CD4-positive, alpha-beta T cell treated with Interleukin-2 at 100 ng/mL for 4 hours (primary cell): Measurements from ENCODE around the gene LRIG1.

Experiments
- DNase-seq: peaks from one replicate; pipeline ENCODE4 v3.0.0-alpha.2; 2020; ENCODE audit warnings: low spot score

Gene LRIG1

GRCh38 chr3:66489115-66489514, 11.7 kb downstream of the LRIG1 start:
- no peak for DNase-seq

- DNase-seq = no peak
Observed at GRCh38 chr3:66488492-66488891, 12.3 kb downstream of the LRIG1 start.

GRCh38 chr3:66487465-66487864, 13.4 kb downstream of the LRIG1 start:
- DNase-seq = no peak

- no peak for DNase-seq
Observed at GRCh38 chr3:66486646-66487045, 14.2 kb downstream of the LRIG1 start.

- no peak for DNase-seq
Observed at GRCh38 chr3:66486202-66486601, 14.6 kb downstream of the LRIG1 start.

GRCh38 chr3:66485291-66485968, 15.4 kb downstream of the LRIG1 start:
- DNase-seq = no peak

GRCh38 chr3:66484106-66484844, 16.5 kb downstream of the LRIG1 start:
- no peak for DNase-seq

GRCh38 chr3:66483409-66483906, 17.4 kb downstream of the LRIG1 start:
- peak; percentile 42 for DNase-seq

GRCh38 chr3:66483006-66483405, 17.8 kb downstream of the LRIG1 start:
- no peak for DNase-seq

- DNase-seq = no peak
Observed at GRCh38 chr3:66482018-66482404, 18.8 kb downstream of the LRIG1 start.

GRCh38 chr3:66481071-66482017, 19.5 kb downstream of the LRIG1 start:
- peak; percentile 35 for DNase-seq

GRCh38 chr3:66480666-66481065, 20.2 kb downstream of the LRIG1 start:
- peak; percentile 70 for DNase-seq

- DNase-seq = no peak
Observed at GRCh38 chr3:66479532-66479947, 21.3 kb downstream of the LRIG1 start.

- DNase-seq = no peak
Observed at GRCh38 chr3:66478960-66479359, 21.9 kb downstream of the LRIG1 start.

GRCh38 chr3:66477856-66478255, 23.0 kb downstream of the LRIG1 start:
- no peak for DNase-seq

- DNase-seq = no peak
Observed at GRCh38 chr3:66476852-66477381, 23.9 kb downstream of the LRIG1 start.

GRCh38 chr3:66475386-66476020, 25.3 kb downstream of the LRIG1 start:
- DNase-seq = no peak

- DNase-seq = peak; percentile 34
Observed at GRCh38 chr3:66473692-66474091, 27.1 kb downstream of the LRIG1 start.

GRCh38 chr3:66473181-66473580, 27.6 kb downstream of the LRIG1 start:
- no peak for DNase-seq

- DNase-seq = peak; percentile 69
Observed at GRCh38 chr3:66472313-66473134, 28.3 kb downstream of the LRIG1 start.
